B cell (primary cell): ENCODE results near the gene PPIP5K2. TPM values are rescaled to one million over a fixed set of nuclear protein-coding genes. Genes with fewer than 3 reads are reported as not detected.

Experiments
- ATAC-seq: fragments of 200-7000 bp; cut with Tn5 transposase; one replicate; pipeline ENCODE4 v1.10.0; 2021; ENCODE audit warnings: low read depth, mild to moderate bottlenecking, moderate number of reproducible peaks, moderate library complexity
- CTCF ChIA-PET: fragments of 350-600 bp; sonication (Branson Sonifier 250); formaldehyde crosslinking; loops from one replicate; lab custom pipeline; 2021; ENCODE audit warnings: antibody characterized with exemption, inconsistent platforms; lab: Charles Lee
- POLR2A ChIA-PET: fragments of 350-600 bp; sonication (Branson Sonifier 250); formaldehyde crosslinking; loops from one replicate; lab custom pipeline; 2021; ENCODE audit warnings: antibody characterized with exemption; lab: Charles Lee
- DNase-seq: peaks from one replicate; pipeline ENCODE4 v3.0.0; 2013
- H2AFZ ChIP-seq: 2 replicates; pipeline ENCODE4 v1.6.1; 2012; ENCODE audit warnings: mild to moderate bottlenecking, low read depth, low read length; ENCODE audit not compliant: insufficient read depth, poor library complexity, severe bottlenecking
- H3K27ac ChIP-seq, 2 donors: 1 replicate in 1 of 2; 2 replicates in 1 of 2; pipeline ENCODE4 v1.5.1; 2012 to 2013; ENCODE audit warnings: low read length in 2 of 2, mild to moderate bottlenecking in 2 of 2, moderate library complexity in 1 of 2
- H3K27me3 ChIP-seq, 4 experiments: fragments of 200-600 bp in 1 of 4; sonication (generic) in 1 of 4; replicated peaks in 1 of 4; 1 replicate in 2 of 4; 2 replicates in 2 of 4; pipeline versions ENCODE4 v1.6.1 to v1.7.0; 2013 to 2016; ENCODE audit warnings: low read length in 3 of 4, mild to moderate bottlenecking in 2 of 4, mixed read lengths in 1 of 4, moderate library complexity in 1 of 4; ENCODE audit not compliant: insufficient read depth in 4 of 4, control insufficient read depth in 3 of 4; ENCODE audit errors: control extremely low read depth in 1 of 4
- H3K36me3 ChIP-seq, 2 experiments: replicated peaks in 1 of 2; 1 replicate in 1 of 2; 2 replicates in 1 of 2; pipeline versions ENCODE4 v1.6.1 to v1.7.1; 2013; ENCODE audit warnings: low read length in 1 of 2; ENCODE audit not compliant: insufficient read depth in 2 of 2, control insufficient read depth in 1 of 2; ENCODE audit errors: control extremely low read depth in 1 of 2, extremely low read depth in 1 of 2
- H3K4me1 ChIP-seq, 2 donors: fragments of 200-600 bp in 1 of 2; sonication (generic) in 1 of 2; 1 replicate in 1 of 2; 2 replicates in 1 of 2; pipeline versions ENCODE4 v1.5.1 to v1.6.1; 2013 to 2017; ENCODE audit warnings: low read length in 2 of 2; ENCODE audit not compliant: control insufficient read depth in 2 of 2, insufficient read depth in 2 of 2
- H3K4me2 ChIP-seq: replicated peaks from 2 replicates; pipeline ENCODE3; 2012; ENCODE audit warnings: mild to moderate bottlenecking, low read depth, low read length; ENCODE audit not compliant: poor library complexity, severe bottlenecking
- H3K4me3 ChIP-seq, 5 experiments: fragments of 200-600 bp in 1 of 5; sonication (generic) in 1 of 5; 1 replicate in 3 of 5; 2 replicates in 2 of 5; pipeline versions ENCODE4 v1.5.1 to v1.7.0; 2011 to 2016; ENCODE audit warnings: low read length in 4 of 5, mild to moderate bottlenecking in 4 of 5, low read depth in 2 of 5, control low read depth in 1 of 5, moderate library complexity in 1 of 5; ENCODE audit not compliant: insufficient read depth in 1 of 5; ENCODE audit errors: control extremely low read depth in 1 of 5, extremely low read depth in 1 of 5
- H3K79me2 ChIP-seq: fragments of 200-600 bp; sonication (generic); one replicate; pipeline ENCODE4 v1.6.0; 2016; ENCODE audit warnings: low read length; ENCODE audit not compliant: control insufficient read depth, insufficient read depth
- H3K9ac ChIP-seq: fragments of 200-600 bp; sonication (generic); 2 replicates; pipeline ENCODE4 v1.6.1; 2017; ENCODE audit warnings: mild to moderate bottlenecking, low read length, moderate library complexity
- H3K9me3 ChIP-seq, 3 donors: one replicate each; pipeline versions ENCODE4 v1.6.1 to v1.7.1; 2013; ENCODE audit warnings: low read length in 2 of 3; ENCODE audit not compliant: control insufficient read depth in 2 of 3, insufficient read depth in 1 of 3; ENCODE audit errors: control extremely low read depth in 1 of 3
- H4K20me1 ChIP-seq: 2 replicates; pipeline ENCODE4 v1.6.0; 2012; ENCODE audit warnings: mild to moderate bottlenecking, low read length; ENCODE audit not compliant: insufficient read depth, control insufficient read depth, poor library complexity, severe bottlenecking
- H3K27ac Mint-ChIP-seq: one replicate; pipeline ENCODE4 v1.8.0; 2021; ENCODE audit warnings: mixed read lengths
- H3K27me3 Mint-ChIP-seq: one replicate; pipeline ENCODE4 v1.8.0; 2021; ENCODE audit warnings: mixed read lengths
- H3K4me1 Mint-ChIP-seq: one replicate; pipeline ENCODE4 v1.8.0; 2021; ENCODE audit warnings: mixed read lengths
- H3K4me3 Mint-ChIP-seq: one replicate; pipeline ENCODE4 v1.8.0; 2021; ENCODE audit warnings: mixed read lengths
- H3K9me3 Mint-ChIP-seq: one replicate; pipeline ENCODE4 v1.8.0; 2022; ENCODE audit warnings: mixed read lengths; ENCODE audit not compliant: insufficient read depth
- EZH2 ChIP-seq: IDR thresholded peaks from 2 replicates; pipeline ENCODE4 v1.6.1; 2012; ENCODE audit warnings: borderline replicate concordance, low read depth, mild to moderate bottlenecking, moderate library complexity, low read length; ENCODE audit not compliant: insufficient read depth, poor library complexity, severe bottlenecking
- WGBS: methylation state at CpG from one replicate; pipeline ENCODE4 v1.1.5; 2013; ENCODE audit warnings: missing lambda C conversion rate; ENCODE audit not compliant: insufficient coverage; 5-methylcytosine and 5-hydroxymethylcytosine counted together
- intact Hi-C: fragments of 100-400 bp; cut with micrococcal nuclease; formaldehyde crosslinking; loops from one replicate; pipeline ENCODE4 v1.10.0; 2022
- polyA plus RNA-seq: library from polyadenylated mRNA; depleted of rRNA; stranded (reverse); fragments of >200 nt; gene quantifications from 2 replicates; pipeline ENCODE4 v1.2.3, GENCODE V29; 2012
- total RNA-seq, 2 donors: library from RNA; stranded (reverse); fragments of 120-200 nt in 1 of 2; gene quantifications; 1 replicate in 1 of 2; 2 replicates in 1 of 2; pipeline versions ENCODE4 v1.2.3 to v1.2.4, GENCODE V29; 2013 to 2022
- TF ChIP-seq, protein P1 (sequence below): fragments of 200-600 bp; IDR thresholded peaks from one replicate; pipeline ENCODE4 v1.8.0; 2022; ENCODE audit warnings: antibody characterized with exemption, mild to moderate bottlenecking

PPIP5K2 gene
- total and polyA plus RNA-seq, 2 donors (not counting 1 experiment from before 2014, with no cell fraction given), result 14.5 to 80.5 TPM

DNA sequence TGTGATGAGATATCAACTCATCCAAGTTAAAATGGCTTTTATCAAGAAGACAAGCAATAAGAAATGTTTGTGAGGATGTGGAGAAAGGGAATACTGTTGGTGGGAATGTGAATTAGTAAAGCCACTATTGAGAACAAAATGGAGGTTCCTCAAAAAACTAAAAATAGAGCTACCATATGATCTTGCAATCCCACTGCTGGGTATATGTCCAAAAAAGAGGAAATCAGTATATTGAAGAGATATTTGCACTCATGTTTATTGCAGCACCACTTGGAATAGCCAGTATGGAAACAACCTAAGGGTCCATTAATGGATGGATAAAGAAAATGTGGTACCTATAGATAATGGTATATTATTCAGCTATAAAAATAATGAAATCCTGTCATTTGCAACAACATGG is 25.1 kb downstream of the PPIP5K2 start:
- intact Hi-C loops, result no loop called here
- TF ChIP-seq, protein P1, sequence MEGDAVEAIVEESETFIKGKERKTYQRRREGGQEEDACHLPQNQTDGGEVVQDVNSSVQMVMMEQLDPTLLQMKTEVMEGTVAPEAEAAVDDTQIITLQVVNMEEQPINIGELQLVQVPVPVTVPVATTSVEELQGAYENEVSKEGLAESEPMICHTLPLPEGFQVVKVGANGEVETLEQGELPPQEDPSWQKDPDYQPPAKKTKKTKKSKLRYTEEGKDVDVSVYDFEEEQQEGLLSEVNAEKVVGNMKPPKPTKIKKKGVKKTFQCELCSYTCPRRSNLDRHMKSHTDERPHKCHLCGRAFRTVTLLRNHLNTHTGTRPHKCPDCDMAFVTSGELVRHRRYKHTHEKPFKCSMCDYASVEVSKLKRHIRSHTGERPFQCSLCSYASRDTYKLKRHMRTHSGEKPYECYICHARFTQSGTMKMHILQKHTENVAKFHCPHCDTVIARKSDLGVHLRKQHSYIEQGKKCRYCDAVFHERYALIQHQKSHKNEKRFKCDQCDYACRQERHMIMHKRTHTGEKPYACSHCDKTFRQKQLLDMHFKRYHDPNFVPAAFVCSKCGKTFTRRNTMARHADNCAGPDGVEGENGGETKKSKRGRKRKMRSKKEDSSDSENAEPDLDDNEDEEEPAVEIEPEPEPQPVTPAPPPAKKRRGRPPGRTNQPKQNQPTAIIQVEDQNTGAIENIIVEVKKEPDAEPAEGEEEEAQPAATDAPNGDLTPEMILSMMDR, result no peak
- no peak for TF ChIP-seq EZH2

GRCh38 chr5:103148213-103148612 is 28.1 kb downstream of the PPIP5K2 start:
- POLR2A ChIA-PET, result interaction anchor here (0.6 kb wide), 1 partner anchor 393 kb away, joined by 3 read pairs; no protein-coding TSS in a partner anchor

More for the DNA sequence above, 25.1 kb downstream of the PPIP5K2 start:
- Histone ChIP-seq H3K9ac (no peak overlapping the region), H2AFZ (no peak overlapping the region), H3K9me3 (no peaks in the 10 kb centered on the region), H3K79me2 (no peaks in the 10 kb centered on the region), H3K27ac (no peak overlapping the region), H3K36me3 (peaks cover 4 to 6% of the 10 kb centered on the region in 2 experiments), H4K20me1 (no peaks in the 10 kb centered on the region), H3K4me3 (no peak overlapping the region), H3K4me2 (no peak overlapping the region), H3K4me1 (no peaks in the 10 kb centered on the region), H3K27me3 (no peaks in the 10 kb centered on the region)
- POLR2A ChIA-PET, result no interaction called here
- H3K4me1 Mint-ChIP-seq, result no peaks in the 10 kb centered on the region
- H3K27ac Mint-ChIP-seq, result no peak overlapping the region
- DNase-seq (no peak), ATAC-seq (no peak)
- CTCF ChIA-PET, result interaction anchor here (1.0 kb wide), 1 partner anchor 12 kb away, joined by 3 read pairs; no protein-coding TSS in a partner anchor
- no peaks in the 10 kb centered on the region for H3K9me3 Mint-ChIP-seq
- H3K27me3 Mint-ChIP-seq, result no peaks in the 10 kb centered on the region
- no peak overlapping the region for H3K4me3 Mint-ChIP-seq

More at GRCh38 chr5:103148213-103148612, 28.1 kb downstream of the PPIP5K2 start:
- Histone ChIP-seq H3K4me2 (no peak overlapping the region), H3K4me3 (no peak overlapping the region), H3K9ac (no peak overlapping the region), H3K9me3 (no peaks in the 10 kb centered on the region), H4K20me1 (no peaks in the 10 kb centered on the region), H3K36me3 (peaks cover 6 to 16% of the 10 kb centered on the region in 2 experiments), H3K79me2 (no peaks in the 10 kb centered on the region), H3K27me3 (no peaks in the 10 kb centered on the region), H3K27ac (no peak overlapping the region), H3K4me1 (no peaks in the 10 kb centered on the region), H2AFZ (no peak overlapping the region)
- Mint-ChIP-seq H3K4me3 (no peak overlapping the region), H3K9me3 (no peaks in the 10 kb centered on the region), H3K4me1 (no peaks in the 10 kb centered on the region), H3K27ac (no peak overlapping the region), H3K27me3 (no peaks in the 10 kb centered on the region)
- TF ChIP-seq EZH2, result no peak
- TF ChIP-seq, protein P1, result no peak
- DNase-seq, result no peak
- CTCF ChIA-PET, result interaction anchor here (1.0 kb wide), 1 partner anchor 33 kb away, joined by 3 read pairs; no protein-coding TSS in a partner anchor
- intact Hi-C loops, result no loop called here
- ATAC-seq, result no peak
- no CpG with 5 or more reads among the region's 1 CpG for WGBS
